NCI-H2196 treated with DMSO at 0.1 percent for 48 hours (cell line): ENCODE measurements around the gene IL4R.
"Not testable (repeated sequence)": the region's sequence is repeated elsewhere in the genome, so short reads cannot be mapped to it uniquely, and the experiment has no call there.

ENCODE experiments used
- DNase-seq: peaks from one replicate; lab custom pipeline; 2025; ENCODE audit not compliant: unreplicated experiment; lab: John Stamatoyannopoulos, UW

IL4R gene

GRCh38 chr16:27401768-27402568 is 88.2 kb downstream of the IL4R start, which contains the start of gene IL21R:
Gene IL21R, plus strand, starts transcription at chr16:27402174. Its CDS starts 27,898 bp downstream, at chr16:27430072.
- no peak for DNase-seq

GRCh38 chr16:27402569-27402963 is 88.8 kb downstream of the IL4R start:
- DNase-seq: no peak

- DNase-seq: no peak
These were observed 89.3 kb downstream of the IL4R start for GRCh38 chr16:27402964-27403600.

GRCh38 chr16:27403601-27403992 is 89.8 kb downstream of the IL4R start:
- DNase-seq: no peak

GRCh38 chr16:27404163-27404823 is 90.5 kb downstream of the IL4R start:
- no peak for DNase-seq

- DNase-seq: no peak
These were observed 92.0 kb downstream of the IL4R start for GRCh38 chr16:27405546-27406451.

GRCh38 chr16:27406511-27407128 is 92.8 kb downstream of the IL4R start:
- no peak for DNase-seq

GRCh38 chr16:27407133-27407532 is 93.4 kb downstream of the IL4R start:
- no peak for DNase-seq

GRCh38 chr16:27408012-27408601 is 94.3 kb downstream of the IL4R start:
- no peak for DNase-seq

GRCh38 chr16:27408602-27409031 is 94.8 kb downstream of the IL4R start:
- no peak for DNase-seq

- DNase-seq: not testable (repeated sequence)
These were observed 96.2 kb downstream of the IL4R start for GRCh38 chr16:27409958-27410357.

- DNase-seq: no peak
These were observed 97.0 kb downstream of the IL4R start for GRCh38 chr16:27410761-27411160.

GRCh38 chr16:27413956-27414355 is 100.2 kb downstream of the IL4R start:
- no peak for DNase-seq
